Measurements from ENCODE around the gene GSS. TPM values are rescaled to one million over a fixed set of nuclear protein-coding genes. Genes with fewer than 3 reads are reported as not detected.

GSS gene
- total RNA-seq, 2 donors from 2014 or later: 72.5 to 112 TPM

DNA sequence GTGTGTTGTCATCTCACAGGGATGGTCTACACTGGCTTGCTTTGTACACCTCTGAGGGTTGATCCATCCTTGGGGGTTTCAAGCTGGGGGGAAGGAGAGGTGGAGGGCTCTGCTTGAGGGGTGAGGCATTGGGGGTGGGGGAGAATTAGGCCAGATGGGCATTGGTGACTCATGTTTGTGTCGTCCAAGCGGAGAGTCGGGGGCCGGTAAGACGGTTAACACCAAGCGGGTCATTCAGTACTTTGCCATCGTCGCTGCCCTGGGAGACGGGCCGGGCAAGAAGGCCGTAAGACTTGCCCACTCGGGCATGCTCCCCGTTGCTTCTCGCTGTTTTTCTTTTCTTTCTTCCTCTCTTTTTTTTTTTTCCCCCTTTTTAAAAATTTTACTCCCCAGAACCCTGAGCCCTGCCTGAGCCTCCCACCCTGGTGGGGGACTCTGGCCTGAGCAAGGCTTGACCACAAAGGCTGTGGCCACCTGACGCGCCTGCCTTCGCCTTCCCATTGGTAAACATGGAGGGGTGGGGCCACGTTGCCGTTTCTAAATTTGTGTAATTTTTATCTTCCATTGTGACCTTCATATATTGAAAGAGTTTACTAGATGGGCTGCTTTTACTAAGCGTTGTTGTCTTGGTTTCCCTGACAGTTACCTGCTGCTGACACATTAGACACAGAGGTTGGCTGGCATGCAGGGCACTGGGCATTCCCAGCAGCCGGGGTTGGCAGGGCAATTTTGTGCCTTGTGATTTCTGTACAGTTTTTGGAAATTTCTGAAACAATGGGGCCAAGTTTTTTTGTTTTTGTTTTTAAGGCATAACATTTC lies 26.9 kb upstream of the GSS start:
- intact Hi-C loops (cut with DNase I, micrococcal nuclease): no loop called here
- DNase-seq (no peak), ATAC-seq (no peak)

- intact Hi-C loops (cut with DNase I, micrococcal nuclease): no loop called here
- ATAC-seq (peak; percentile 64), DNase-seq (peak; percentile 65 to 66)
Measured at GRCh38 chr20:34980543-34981233, 25.1 kb upstream of the GSS start.

DNA sequence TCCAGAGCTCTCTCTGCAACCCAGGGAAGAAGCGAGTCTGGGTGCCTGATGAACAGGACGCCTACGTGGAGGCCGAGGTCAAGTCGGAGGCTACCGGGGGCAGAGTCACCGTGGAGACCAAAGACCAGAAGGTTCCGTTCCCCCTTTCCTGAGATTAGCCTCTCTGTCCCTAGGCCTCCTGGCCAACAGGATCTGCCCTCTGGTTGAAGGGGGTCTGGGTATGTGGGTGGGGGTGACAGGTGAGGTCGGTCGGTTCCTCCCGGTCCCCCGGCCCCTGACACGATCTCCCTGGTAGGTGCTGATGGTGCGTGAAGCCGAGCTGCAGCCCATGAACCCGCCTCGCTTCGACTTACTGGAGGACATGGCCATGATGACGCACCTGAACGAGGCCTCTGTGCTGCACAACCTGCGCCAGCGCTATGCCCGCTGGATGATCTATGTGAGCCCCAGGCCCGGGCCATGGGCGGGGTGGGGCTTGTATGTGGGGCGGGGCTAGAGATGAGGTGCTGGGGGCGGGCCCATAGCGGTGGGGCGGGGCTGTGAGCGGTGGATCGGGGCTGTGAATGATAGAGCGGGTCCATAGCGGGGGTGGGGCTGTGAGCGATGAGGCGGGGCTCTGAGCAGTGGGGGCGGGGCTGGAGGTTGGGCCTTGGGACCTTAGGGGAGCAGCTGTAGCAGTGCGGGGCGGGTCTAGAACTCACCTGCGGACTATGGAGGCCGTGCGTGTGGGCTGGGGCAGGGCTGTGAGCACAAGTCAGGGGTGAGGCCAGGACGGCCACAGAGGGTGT lies 24.0 kb upstream of the GSS start:
- no peak for DNase-seq
- intact Hi-C loops (cut with DNase I, micrococcal nuclease): no loop called here
- no peak for ATAC-seq

GRCh38 chr20:34978092-34978744 lies 22.6 kb upstream of the GSS start:
- no peak for ATAC-seq
- no peak for DNase-seq

GRCh38 chr20:34977365-34978091 lies 21.9 kb upstream of the GSS start:
- DNase-seq: no peak
- intact Hi-C loops (cut with DNase I, micrococcal nuclease): no loop called here
- ATAC-seq: no peak

More at GRCh38 chr20:34978092-34978744, 22.6 kb upstream of the GSS start:
- intact Hi-C loops (cut with DNase I, micrococcal nuclease): no loop called here

- no peak for ATAC-seq
- intact Hi-C loops (cut with DNase I, micrococcal nuclease): no loop called here
- DNase-seq: no peak
Measured at GRCh38 chr20:34976286-34976685, 20.7 kb upstream of the GSS start.

- intact Hi-C loops (cut with DNase I, micrococcal nuclease): no loop called here
- ATAC-seq: no peak
- no peak for DNase-seq
Measured at GRCh38 chr20:34974246-34974645, 18.6 kb upstream of the GSS start.

DNA sequence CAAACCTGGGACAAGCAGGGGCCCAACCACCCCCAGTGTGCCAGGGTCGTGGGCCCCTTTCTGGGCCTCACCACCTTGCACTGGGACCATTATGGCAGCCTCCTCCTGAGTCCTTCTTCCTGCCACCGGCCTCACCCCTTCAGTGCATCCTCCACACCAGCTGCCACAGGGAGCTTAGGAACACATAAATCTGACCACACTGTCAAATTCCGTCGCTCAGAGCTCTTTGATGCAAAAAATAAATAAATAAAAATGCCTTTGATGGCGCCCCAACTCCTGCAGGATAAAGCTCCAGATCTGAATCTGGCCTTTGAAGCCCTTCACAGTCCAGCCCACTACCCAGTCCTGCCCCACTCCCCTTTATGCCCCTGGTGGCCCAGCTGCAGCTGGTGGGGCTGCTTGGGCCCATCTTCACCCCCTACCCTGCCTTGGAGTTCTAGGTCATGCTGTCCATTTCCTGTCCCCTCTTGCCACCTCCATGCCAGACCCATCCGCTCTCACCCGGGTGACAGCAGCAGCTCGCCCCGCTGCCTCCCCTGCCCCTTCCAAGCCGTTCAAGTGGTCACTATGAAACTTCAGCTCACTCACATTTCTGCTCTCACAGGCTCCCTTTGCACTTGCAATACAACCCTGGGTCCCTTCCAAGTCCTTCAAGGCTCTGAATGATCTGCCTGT lies 16.1 kb upstream of the GSS start:
- ATAC-seq: no peak
- peak in 1 of 2 donors; percentile 15 for DNase-seq
- intact Hi-C loops (cut with DNase I, micrococcal nuclease): no loop called here

GRCh38 chr20:34970846-34971560 lies 15.4 kb upstream of the GSS start:
- no peak for ATAC-seq
- intact Hi-C loops (cut with DNase I, micrococcal nuclease): no loop called here

GRCh38 chr20:34970193-34970840 lies 14.7 kb upstream of the GSS start:
- intact Hi-C loops (cut with DNase I, micrococcal nuclease): no loop called here
- DNase-seq (no peak), ATAC-seq (no peak)

More at GRCh38 chr20:34970846-34971560, 15.4 kb upstream of the GSS start:
- peak in 1 of 2 donors; percentile 14 for DNase-seq

DNA sequence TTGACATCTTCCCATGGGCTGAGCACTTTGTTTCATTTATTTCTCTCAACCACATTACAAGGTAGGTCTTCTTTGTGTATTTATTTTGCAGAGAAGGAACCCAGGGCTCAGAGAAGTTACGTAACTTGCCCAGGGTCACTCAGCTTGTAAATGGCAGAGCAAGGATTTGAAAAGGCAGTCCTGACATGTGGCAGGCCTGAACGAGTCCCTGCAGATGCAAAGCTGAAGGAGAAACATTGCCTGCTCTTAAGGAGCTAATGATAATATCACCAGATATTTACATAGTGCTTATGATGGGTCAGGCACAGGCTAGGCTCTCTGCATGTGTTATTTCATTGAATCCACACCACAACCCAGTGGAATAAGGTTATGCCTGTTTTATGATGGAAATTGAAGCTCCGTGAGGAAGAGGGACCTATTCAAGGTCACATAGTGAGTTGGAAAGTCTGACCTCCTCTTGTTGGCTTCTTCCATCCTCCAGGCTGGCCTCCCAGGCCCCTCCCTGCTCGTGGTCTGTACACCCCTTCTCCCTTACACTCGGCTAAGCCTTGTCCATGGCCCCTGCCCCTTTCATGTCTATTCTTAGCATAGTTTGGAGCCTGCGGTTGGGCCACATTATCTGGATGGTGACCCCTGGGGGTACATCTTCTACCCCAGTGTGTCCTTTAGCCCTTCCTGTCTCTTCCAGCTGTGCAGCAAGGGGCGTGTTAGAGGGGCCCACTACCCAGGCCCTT lies 12.6 kb upstream of the GSS start:
- no peak for DNase-seq
- no peak for ATAC-seq
- intact Hi-C loops (cut with DNase I, micrococcal nuclease): no loop called here

GRCh38 chr20:34967421-34967820 lies 11.8 kb upstream of the GSS start:
- no peak for ATAC-seq
- intact Hi-C loops (cut with DNase I, micrococcal nuclease): no loop called here

DNA sequence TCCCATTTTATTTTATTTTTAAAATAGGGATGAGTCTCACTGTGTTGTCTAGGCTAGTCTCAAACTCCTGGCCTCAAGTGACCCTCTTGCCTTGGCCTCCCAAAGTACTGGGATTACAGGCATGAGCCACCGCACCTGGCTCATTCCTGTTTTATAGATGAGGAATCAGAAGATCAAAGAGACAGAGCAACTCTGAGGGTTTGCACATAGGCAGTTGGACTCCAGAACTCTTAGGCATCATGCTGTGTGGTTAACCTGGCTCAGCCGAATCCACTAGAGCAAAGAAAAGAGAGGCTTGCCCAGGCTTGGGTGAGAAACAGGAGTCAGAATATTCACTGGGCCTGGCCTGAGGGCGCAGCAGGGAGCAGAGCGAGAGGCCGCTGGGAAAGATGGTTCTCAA lies 9.4 kb upstream of the GSS start:
- intact Hi-C loops (cut with DNase I, micrococcal nuclease): no loop called here
- DNase-seq: no peak
- ATAC-seq: no peak

More at GRCh38 chr20:34967421-34967820, 11.8 kb upstream of the GSS start:
- no peak for DNase-seq

GRCh38 chr20:34964486-34964885 lies 8.9 kb upstream of the GSS start:
- ATAC-seq: no peak
- intact Hi-C loops (cut with DNase I, micrococcal nuclease): no loop called here
- DNase-seq: no peak

DNA sequence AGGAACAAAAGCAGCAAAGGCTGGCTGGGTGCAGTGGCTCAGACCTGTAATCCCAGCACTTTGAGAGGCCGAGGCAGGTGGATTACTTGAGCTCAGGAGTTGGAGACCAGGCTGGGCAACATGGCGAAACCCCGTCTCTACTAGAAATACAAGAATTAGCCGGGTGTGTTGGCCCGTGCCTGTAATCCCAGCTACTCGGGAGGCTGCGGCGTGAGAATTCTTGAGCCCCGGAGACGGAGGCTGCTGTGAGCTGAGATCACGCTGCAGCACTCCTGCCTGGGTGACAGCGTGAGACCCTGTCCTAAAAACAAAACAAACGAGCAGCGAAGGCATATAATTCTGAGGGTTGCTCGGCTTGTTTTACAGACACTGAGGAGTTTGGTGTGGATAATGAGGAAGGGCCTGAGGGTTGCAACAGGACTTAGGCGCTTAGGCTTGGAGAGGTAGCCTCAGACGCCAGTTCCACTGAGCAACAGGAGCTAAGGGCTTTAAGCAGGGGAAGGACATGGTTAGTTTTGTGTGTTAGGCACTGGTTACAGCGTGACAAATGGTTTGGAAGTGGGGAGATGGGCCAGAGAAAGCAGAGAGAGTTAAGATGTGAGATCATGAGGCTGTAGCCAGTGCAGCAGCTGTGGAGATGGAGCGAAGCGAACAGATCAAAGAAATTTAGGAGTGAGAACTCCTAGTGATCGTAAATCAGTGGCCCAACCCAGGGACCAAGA lies 1.3 kb upstream of the GSS start:
- ATAC-seq (no peak), DNase-seq (no peak)
- intact Hi-C loops (cut with DNase I, micrococcal nuclease): no loop called here

Data from left colon (tissue), 2 donors.